ENCODE data around the gene TEKT3.

Gene TEKT3

DNA sequence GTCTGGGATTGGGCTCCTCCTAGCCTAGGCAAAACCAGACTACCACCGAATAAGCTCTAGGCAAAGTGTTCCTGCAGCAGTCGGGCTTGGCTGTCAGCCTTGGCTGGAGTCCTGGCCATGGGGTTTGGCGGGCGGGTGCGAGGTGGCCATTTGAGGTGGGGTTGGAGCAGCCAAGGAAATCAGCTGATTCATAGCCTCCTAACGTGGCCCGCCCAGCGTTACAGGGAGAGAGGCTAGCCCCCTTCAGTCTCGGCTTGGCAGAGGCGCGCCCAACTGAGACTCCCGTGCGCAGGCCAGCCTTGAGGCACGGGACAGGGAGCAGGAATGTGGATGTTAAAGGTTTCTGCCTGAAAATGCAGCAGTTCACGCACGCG is 78.2 kb downstream of the TEKT3 start:
- FAIRE-seq, result no peak

DNA sequence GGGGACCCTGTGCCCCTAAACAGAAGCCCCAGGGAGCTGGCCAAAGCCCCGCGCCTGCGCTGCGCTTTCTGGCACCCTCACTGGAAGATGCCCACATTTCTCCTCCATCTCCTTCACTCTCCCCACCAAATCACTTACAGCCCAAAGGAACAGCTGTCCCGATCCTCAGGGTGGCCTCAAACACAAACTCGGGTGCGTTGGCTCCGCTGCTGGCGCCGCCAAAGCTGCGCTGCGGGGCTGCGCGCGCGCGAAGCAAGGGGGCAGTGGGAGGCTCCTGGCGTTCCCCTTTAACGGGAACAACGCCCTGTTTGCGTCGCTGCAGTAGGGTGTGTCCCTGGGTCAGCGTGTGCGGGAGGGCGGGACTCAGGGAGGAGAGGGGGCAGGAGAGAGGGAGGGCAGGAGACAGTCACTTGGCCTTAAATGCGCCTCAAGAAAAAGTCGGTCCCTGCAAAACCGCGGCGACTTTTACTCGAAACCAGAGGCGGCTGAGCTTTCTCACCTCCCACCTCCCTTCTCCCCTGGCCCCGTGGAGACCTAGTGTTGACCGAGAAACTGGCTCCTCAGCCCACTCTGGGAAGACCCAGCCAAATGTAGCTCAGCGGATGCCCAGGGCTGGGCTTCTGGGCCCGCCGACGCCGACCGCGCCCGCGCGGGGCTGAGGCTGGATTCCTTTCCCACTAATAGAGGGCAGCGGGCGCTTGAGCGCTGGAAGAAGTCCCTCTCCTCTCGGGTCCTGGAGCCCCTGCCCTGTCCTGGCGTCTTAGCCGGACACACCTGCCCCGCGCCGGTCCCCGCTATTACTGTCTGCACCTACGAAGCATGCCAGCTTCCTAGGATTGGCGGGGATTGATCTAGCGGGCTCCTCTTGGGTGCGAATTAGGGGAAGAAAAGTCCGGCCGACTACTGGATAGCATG is 78.8 kb downstream of the TEKT3 start:
- FAIRE-seq, result no peak

DNA sequence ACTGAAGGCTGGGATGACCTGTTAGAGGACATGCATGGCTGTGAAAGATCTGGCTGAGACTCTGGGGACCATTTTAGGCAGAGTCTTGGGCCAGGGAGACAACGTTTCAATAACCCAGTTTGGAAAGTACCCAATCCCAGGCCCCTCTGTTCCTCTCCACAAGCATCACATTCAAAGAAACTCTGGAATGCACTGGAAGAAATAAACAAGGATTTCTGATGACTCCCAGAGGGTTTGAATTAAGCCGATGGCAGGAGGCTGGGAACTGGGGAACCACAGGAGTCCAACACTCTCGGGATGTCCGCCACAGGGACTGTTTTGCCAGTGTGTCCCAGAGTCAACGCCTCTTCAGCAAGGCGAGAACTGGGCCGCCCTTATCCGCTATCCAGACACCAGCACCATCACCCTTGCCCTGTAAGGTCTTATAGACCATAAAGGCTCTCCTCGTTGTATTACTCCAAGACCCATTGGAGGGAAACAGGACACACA is 79.6 kb downstream of the TEKT3 start:
- FAIRE-seq, result no peak

DNA sequence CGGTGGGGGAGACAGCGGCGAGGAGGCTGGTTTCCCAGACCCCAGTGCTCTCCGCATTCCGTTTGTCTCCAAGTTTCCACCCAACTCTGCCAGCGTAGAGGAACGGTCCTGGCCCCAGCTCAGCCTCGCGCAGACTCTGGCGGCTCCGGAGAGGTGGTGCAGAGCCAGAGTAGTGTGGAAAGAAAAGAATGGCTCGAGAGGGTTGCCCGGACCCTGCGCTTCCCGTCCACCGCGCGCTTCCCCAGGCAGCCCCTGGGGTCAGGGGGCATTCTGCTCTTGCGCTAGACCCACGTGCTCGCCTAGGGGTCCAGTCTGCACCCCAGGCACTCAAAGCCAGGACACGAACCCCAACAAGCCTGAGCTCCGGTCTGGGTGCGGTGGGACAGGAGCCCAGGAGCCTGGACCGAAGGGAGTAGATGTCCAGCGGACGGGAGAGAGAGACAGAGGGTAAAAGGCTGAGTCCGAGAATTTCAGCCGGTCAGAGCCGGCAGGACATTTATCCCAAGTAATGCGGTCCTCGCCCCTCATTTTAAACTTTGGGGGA is 80.1 kb downstream of the TEKT3 start:
- FAIRE-seq, result no peak

DNA sequence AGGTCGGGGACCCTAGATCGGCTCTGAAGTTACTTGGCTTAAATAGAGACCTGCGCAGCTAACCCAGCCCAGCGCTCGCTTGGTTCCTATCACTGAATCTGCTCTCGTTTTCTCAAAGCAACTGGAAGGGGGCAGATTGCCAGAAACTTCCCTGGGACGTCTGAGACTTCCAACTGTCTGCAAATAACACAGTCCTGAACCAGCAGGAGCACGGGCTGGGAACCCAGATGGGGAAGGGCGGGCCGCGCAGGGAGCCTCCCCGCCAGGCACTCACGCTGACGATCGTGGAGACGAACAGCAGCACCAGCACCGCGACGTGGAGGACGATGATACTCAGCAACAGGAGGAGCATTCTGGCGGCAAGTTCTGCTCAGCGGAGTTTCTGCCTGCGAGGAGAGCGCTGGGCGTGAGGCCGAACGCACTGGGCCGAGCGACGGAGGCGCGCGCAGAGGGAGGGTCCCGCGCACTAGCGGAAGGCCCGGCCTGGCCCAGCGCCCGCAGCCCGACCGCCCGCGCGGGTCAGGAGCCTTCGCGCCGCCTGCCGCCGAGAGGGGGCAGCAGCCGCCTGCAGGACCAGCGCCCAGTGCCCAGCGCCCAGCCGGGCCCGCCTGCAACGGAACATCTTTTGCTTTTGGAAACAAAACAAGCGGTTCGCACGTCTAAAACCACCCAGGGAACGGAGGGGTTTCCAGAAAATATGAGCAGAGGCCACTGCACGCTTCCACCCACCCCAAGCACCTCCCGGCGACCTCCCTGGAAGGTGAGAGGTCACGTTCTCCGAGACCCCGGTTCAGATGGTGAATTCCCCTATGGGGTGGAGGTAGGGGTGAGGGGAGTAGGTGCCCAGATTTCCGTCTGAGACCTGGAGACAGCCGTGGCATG is 80.8 kb downstream of the TEKT3 start:
- no peak for FAIRE-seq

DNA sequence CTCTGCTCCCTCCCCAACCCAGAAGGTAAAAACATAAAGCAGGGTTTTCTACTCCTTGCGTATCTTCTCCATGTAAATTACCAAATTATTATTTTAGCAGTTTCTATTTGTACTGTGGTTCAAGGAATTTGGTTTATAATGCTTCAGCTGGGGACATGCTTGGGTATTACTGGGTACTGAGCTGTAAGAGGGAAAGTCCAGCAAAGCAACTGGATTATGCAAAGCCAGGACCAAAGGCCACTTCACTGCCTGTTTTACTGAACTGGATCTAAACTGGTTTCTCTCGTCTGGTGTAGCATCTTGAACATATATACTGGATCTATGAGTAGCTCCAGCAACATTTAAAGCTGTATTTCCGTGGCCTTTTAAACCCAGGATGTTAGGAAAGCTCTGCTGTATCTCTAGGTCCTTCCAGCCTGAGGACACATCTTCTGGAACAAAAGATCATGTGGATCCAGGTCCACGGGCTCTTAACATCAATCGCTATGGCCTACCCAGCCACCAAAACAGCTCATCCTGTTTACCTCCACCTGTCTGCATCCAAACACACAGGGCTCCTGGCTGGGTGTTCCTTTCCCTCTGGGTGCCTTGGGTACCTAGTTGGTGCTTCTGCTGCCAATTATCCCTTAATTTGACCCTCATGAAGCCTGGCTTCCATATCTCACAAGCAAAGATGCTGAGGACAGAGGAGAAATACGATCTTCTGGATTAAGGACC is 83.4 kb downstream of the TEKT3 start:
- no peak for FAIRE-seq

DNA sequence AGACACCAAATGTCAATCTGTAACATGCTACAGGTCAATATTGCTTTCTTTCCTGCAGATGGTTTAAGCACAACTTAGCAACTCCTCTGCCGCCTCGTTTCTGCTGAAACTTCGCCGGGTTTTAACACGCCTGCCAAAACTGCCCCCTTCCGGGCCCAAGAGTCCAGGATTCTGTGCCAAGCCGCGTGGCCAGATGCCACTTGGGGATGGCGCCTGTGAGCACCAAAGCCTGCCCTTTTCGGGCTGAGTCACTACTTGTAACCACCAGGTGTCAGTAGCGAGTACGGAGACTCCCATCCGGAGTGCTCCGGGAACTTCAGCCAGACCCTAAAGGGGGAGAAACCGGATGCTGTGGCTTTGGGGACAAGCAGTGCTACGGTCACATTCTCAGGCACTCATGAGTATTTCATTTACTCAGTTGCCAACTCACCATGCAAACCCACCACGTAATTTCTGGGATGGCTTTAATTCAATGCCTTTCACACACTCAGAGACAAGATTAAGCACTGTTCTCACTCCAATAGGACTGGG is 84.1 kb downstream of the TEKT3 start:
- no peak for FAIRE-seq

DNA sequence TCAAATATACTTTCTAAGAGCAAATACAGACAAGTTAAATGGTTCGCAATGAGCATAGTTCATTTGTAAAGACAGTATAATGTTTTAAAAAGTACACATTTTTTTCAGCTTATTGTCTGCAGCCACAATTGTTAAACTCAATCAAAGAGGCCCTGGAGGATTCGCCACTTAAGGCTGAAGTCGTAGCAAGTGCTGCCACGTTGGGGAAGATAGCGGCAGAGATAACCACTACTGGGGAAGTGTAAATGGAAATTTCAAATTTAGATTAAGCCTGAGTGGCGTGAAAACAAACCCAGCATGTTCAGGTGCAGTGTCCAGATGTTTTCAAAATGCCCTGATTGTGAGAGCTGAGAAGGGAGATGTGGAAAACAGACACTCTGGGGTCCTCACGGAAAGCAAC is 84.7 kb downstream of the TEKT3 start:
- no peak for FAIRE-seq

DNA sequence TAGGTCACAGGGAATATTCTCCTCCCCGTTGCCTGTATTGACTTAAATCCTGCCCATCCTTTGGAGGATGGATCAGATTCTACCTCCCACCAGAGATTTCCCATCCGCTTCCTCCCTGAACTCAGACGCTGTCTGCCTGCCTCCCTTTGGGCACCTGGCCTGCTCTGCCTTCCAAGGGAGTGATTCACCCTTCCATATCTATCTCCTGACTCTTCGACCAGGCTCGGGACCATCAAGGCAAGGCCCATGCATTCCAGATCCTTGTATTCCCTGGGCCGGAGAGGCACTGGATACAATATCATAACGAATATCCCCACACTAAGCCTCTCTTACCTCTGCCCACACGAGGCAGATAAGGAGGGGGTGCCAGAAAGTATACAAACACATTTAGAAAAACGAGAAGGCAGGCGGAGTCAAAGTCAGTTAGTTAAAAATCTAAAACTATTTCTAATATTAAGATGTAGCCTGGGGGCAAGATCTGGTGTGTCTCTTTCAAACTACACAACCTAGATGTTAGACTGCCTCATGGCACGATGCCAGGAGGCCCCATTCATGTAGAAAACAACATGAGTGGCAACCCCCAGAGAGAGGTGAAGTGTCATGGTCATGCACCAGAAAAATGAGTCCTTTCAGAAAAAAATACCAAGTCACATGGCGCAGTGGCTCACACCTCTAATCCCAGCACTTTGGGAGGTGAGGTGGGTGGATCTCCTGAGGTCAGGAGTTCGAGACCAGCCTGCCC is 85.5 kb downstream of the TEKT3 start:
- FAIRE-seq, result no peak

Data from endometrium (tissue), 2 donors.